ENCODE data around the gene SLC9B1. TPM values are rescaled to one million over a fixed set of nuclear protein-coding genes. Genes with fewer than 3 reads are reported as not detected.

Gene SLC9B1
- total RNA-seq, 1 experiment from 2014 or later, result 1.7 TPM

DNA sequence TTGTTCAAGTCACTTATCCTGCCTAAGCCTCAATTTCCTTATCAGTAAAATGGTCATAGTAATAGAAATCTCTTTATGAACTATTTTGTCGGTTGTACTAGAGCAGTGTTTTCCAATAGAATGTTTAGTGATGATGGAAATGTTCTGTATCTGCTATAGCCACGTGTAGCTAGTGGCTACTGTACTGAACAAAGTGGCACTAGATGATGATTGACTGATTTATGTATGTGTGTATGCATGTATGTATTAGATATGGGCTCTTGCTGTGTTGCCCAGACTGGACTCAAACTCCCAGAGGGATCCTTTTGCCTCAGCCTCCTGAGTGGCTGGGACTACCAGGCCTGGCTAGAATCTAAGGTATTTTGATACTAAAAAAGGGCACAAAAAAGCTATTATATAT is 24.7 kb upstream of the SLC9B1 start:
- BruUV-seq (replicated peaks), result no TSS peak
- Mint-ChIP-seq H3K9me3 (ENCODE audit: unreplicated experiment) (no peaks in the 10 kb centered on the region), H3K36me3 (ENCODE audit: insufficient read depth, unreplicated experiment) (no peaks in the 10 kb centered on the region), H3K4me1 (ENCODE audit: low read depth, unreplicated experiment) (no peaks in the 10 kb centered on the region), H3K27ac (ENCODE audit: unreplicated experiment) (no peak overlapping the region), H3K4me3 (ENCODE audit: unreplicated experiment) (no peak overlapping the region), H3K27me3 (ENCODE audit: insufficient read depth, unreplicated experiment) (no peaks in the 10 kb centered on the region)
- ChIA-PET POLR2A (no interaction called here), CTCF (interaction anchor here (1.1 kb wide), 1 partner anchor 47 kb away, joined by 4 read pairs; no protein-coding TSS in a partner anchor)
- H3K36me3 ChIP-seq (ENCODE audit: control insufficient read depth, insufficient read depth, low read length), result no peaks in the 10 kb centered on the region
- TF ChIP-seq CTCF (IDR thresholded peaks at IDR 0.05; ENCODE audit: insufficient read depth in 1 of 2, low read depth in 1 of 2, low read length in 1 of 2, severe bottlenecking in 1 of 2, unreplicated experiment in 1 of 2), result no peak
- H3K9me3 ChIP-seq, result no peaks in the 10 kb centered on the region
- H3K4me1 ChIP-seq, result no peaks in the 10 kb centered on the region
- intact Hi-C loops (cut with micrococcal nuclease; ENCODE audit: unreplicated experiment), result no loop called here
- no peaks in the 10 kb centered on the region for H3K27me3 ChIP-seq (replicated peaks; ENCODE audit: control insufficient read depth, insufficient read depth, low read length)
- H3K4me3 ChIP-seq (ENCODE audit: low read depth, low read length), result no peak overlapping the region
- no peak for DNase-seq

DNA sequence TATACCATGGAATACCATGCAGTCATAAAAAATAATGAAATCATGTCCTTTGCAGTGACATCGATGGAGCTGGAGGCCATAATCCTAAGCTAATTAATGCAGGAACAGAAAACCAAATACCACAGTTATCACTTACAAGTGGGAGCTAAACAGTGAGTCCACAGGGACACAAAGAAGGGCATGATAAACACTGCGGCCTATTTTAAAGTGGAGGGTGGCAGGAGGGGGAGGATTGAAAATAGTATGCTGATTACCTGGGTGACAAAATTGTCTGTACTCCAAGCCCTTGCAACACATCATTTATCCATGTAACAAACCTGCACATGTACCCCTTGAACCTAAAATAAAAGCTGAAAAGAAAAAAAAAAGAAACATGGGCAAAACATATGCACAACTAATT is 16.7 kb upstream of the SLC9B1 start:
- intact Hi-C loops (cut with micrococcal nuclease; ENCODE audit: unreplicated experiment), result no loop called here
- no peak for DNase-seq
- H3K27ac Mint-ChIP-seq (ENCODE audit: unreplicated experiment), result no peak overlapping the region
- Histone ChIP-seq H3K4me1 (no peaks in the 10 kb centered on the region), H3K27me3 (replicated peaks; ENCODE audit: control insufficient read depth, insufficient read depth, low read length) (no peaks in the 10 kb centered on the region), H3K9me3 (no peaks in the 10 kb centered on the region), H3K36me3 (ENCODE audit: control insufficient read depth, insufficient read depth, low read length) (no peaks in the 10 kb centered on the region), H3K4me3 (ENCODE audit: low read depth, low read length) (no peak overlapping the region)
- H3K4me1 Mint-ChIP-seq (ENCODE audit: low read depth, unreplicated experiment), result no peaks in the 10 kb centered on the region
- H3K27me3 Mint-ChIP-seq (ENCODE audit: insufficient read depth, unreplicated experiment), result no peaks in the 10 kb centered on the region
- POLR2A ChIA-PET, result no interaction called here
- no peak for TF ChIP-seq CTCF (IDR thresholded peaks at IDR 0.05; ENCODE audit: insufficient read depth in 1 of 2, low read depth in 1 of 2, low read length in 1 of 2, severe bottlenecking in 1 of 2, unreplicated experiment in 1 of 2)
- H3K4me3 Mint-ChIP-seq (ENCODE audit: unreplicated experiment), result no peak overlapping the region
- BruUV-seq (replicated peaks), result no TSS peak
- CTCF ChIA-PET, result no interaction called here
- H3K36me3 Mint-ChIP-seq (ENCODE audit: insufficient read depth, unreplicated experiment), result no peaks in the 10 kb centered on the region
- H3K9me3 Mint-ChIP-seq (ENCODE audit: unreplicated experiment), result no peaks in the 10 kb centered on the region

DNA sequence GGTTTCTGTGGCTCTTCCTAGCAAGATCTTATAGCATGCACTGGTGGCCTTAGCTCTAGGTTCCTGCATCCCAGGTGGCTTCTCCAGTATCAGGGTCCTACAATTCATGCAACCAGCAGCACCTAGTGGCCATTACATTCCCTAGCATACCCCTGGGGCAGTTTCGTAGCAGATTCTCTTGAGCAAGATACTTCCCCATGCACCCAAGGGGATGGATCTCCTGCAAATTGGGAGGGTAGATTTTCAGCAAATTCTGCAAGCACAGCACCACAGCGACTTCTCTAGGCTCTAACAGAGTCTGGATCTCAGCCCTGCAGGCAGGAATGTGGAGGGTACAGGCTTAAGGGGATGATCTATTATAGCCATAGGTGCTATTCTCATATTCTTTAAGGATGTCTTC is 13.1 kb upstream of the SLC9B1 start:
- H3K9me3 ChIP-seq, result no peaks in the 10 kb centered on the region
- no TSS peak for BruUV-seq (replicated peaks)
- Mint-ChIP-seq H3K4me1 (ENCODE audit: low read depth, unreplicated experiment) (no peaks in the 10 kb centered on the region), H3K4me3 (ENCODE audit: unreplicated experiment) (no peak overlapping the region), H3K9me3 (ENCODE audit: unreplicated experiment) (no peaks in the 10 kb centered on the region), H3K27me3 (ENCODE audit: insufficient read depth, unreplicated experiment) (no peaks in the 10 kb centered on the region), H3K27ac (ENCODE audit: unreplicated experiment) (no peak overlapping the region), H3K36me3 (ENCODE audit: insufficient read depth, unreplicated experiment) (no peaks in the 10 kb centered on the region)
- H3K4me1 ChIP-seq, result no peaks in the 10 kb centered on the region
- CTCF ChIA-PET, result interaction anchor here (0.8 to 1.2 kb wide), 3 partner anchors 14 to 412 kb away, joined by 3 to 8 read pairs (median 5); no protein-coding TSS in a partner anchor
- peak; percentile 59 to 64 for DNase-seq
- no peaks in the 10 kb centered on the region for H3K27me3 ChIP-seq (replicated peaks; ENCODE audit: control insufficient read depth, insufficient read depth, low read length)
- H3K36me3 ChIP-seq (ENCODE audit: control insufficient read depth, insufficient read depth, low read length), result no peaks in the 10 kb centered on the region
- intact Hi-C loops (cut with micrococcal nuclease; ENCODE audit: unreplicated experiment), result loop anchor here (1.0 kb wide), 2 partner anchors 59 to 409 kb away; no protein-coding TSS in a partner anchor
- TF ChIP-seq CTCF (IDR thresholded peaks at IDR 0.05; ENCODE audit: insufficient read depth in 1 of 2, low read depth in 1 of 2, low read length in 1 of 2, severe bottlenecking in 1 of 2, unreplicated experiment in 1 of 2), result peak; percentile 47 to 69
- H3K4me3 ChIP-seq (ENCODE audit: low read depth, low read length), result no peak overlapping the region
- POLR2A ChIA-PET, result interaction anchor here (0.6 kb wide), 2 partner anchors 18 to 40 kb away, joined by 3 to 13 read pairs; no protein-coding TSS in a partner anchor

Data from Caco-2 (cell line).